DOHH2 (cell line): ENCODE results near the gene ZBTB12.

Source experiments
- H3F3A ChIP-seq: fragments of 200-600 bp; sonication (generic), shearing (Covaris generic); 2 replicates; pipeline ENCODE4 v1.6.0; 2016; ENCODE audit warnings: antibody characterized with exemption, mild to moderate bottlenecking; ENCODE audit not compliant: control insufficient read depth, insufficient read depth
- H3K27ac ChIP-seq: fragments of 200-600 bp; sonication (generic); 2 replicates; pipeline ENCODE4 v1.5.1; 2014; ENCODE audit warnings: low read depth, mild to moderate bottlenecking, low read length, moderate library complexity
- H3K27me3 ChIP-seq: fragments of 200-600 bp; sonication (generic); 2 replicates; pipeline ENCODE4 v1.6.1; 2014; ENCODE audit warnings: mild to moderate bottlenecking, low read length, mixed read lengths; ENCODE audit not compliant: control insufficient read depth
- H3K36me3 ChIP-seq: fragments of 200-600 bp; sonication (generic); 2 replicates; pipeline ENCODE4 v1.6.1; 2014; ENCODE audit warnings: mild to moderate bottlenecking, low read length, moderate library complexity, mixed read lengths; ENCODE audit not compliant: control insufficient read depth
- H3K4me1 ChIP-seq: fragments of 200-600 bp; sonication (generic); 2 replicates; pipeline ENCODE4 v1.6.1; 2014; ENCODE audit warnings: mild to moderate bottlenecking, low read length, mixed read lengths; ENCODE audit not compliant: control insufficient read depth
- H3K4me2 ChIP-seq: fragments of 200-600 bp; sonication (generic); 2 replicates; pipeline ENCODE4 v1.6.0; 2014; ENCODE audit warnings: mild to moderate bottlenecking, low read length, moderate library complexity
- H3K4me3 ChIP-seq: fragments of 200-600 bp; sonication (generic); 2 replicates; pipeline ENCODE4 v1.5.1; 2014; ENCODE audit warnings: mild to moderate bottlenecking, low read length, mixed read lengths
- H3K79me2 ChIP-seq: fragments of 200-600 bp; sonication (generic); 2 replicates; pipeline ENCODE4 v1.6.1; 2014; ENCODE audit warnings: mild to moderate bottlenecking, low read length, mixed read lengths; ENCODE audit not compliant: control insufficient read depth
- H3K9me2 ChIP-seq: fragments of 200-600 bp; sonication (generic); replicated peaks from 2 replicates; pipeline ENCODE4 v1.6.1; 2014; ENCODE audit warnings: mild to moderate bottlenecking, low read length, mixed read lengths; ENCODE audit not compliant: control insufficient read depth
- H3K9me3 ChIP-seq: fragments of 200-600 bp; sonication (generic); 2 replicates; pipeline ENCODE4 v1.6.1; 2014; ENCODE audit warnings: antibody characterized with exemption, low read length, mixed read lengths; ENCODE audit not compliant: control insufficient read depth, insufficient read depth
- H4K20me1 ChIP-seq: fragments of 200-600 bp; sonication (generic); 2 replicates; pipeline ENCODE4 v1.6.0; 2014; ENCODE audit warnings: low read depth, mild to moderate bottlenecking, antibody characterized with exemption, low read length, moderate library complexity; ENCODE audit not compliant: control insufficient read depth, insufficient read depth
- CTCF ChIP-seq: fragments of 200-600 bp; sonication (generic); IDR thresholded peaks from one replicate; pipeline ENCODE4 v1.5.1; 2014; ENCODE audit warnings: antibody characterized with exemption, mild to moderate bottlenecking, low read depth, low read length; ENCODE audit not compliant: poor library complexity, severe bottlenecking
- EZH2phosphoT487 ChIP-seq: fragments of 200-600 bp; sonication (generic); IDR thresholded peaks from 2 replicates; pipeline ENCODE4 v1.6.1; 2017; ENCODE audit warnings: borderline replicate concordance, mild to moderate bottlenecking, antibody characterized with exemption, low read length, moderate library complexity, mixed read lengths

Gene ZBTB12

GRCh38 chr6:31946370-31946885 lies 44.5 kb upstream of the ZBTB12 start:
- H4K20me1 ChIP-seq = no peaks in the 10 kb centered on the region
- H3K79me2 ChIP-seq = no peaks in the 10 kb centered on the region
- H3K9me2 ChIP-seq = no peaks in the 10 kb centered on the region
- no peak overlapping the region for H3K27ac ChIP-seq
- peaks cover 3% of the 10 kb centered on the region; the same call in 1 of the 2 replicates for H3K27me3 ChIP-seq
- TF ChIP-seq EZH2phosphoT487 = no peak
- H3K4me1 ChIP-seq = no peaks in the 10 kb centered on the region
- no peak overlapping the region for H3K4me3 ChIP-seq
- no peaks in the 10 kb centered on the region for H3F3A ChIP-seq
- H3K9me3 ChIP-seq = no peaks in the 10 kb centered on the region
- H3K4me2 ChIP-seq = no peak overlapping the region
- H3K36me3 ChIP-seq = peaks cover 4% of the 10 kb centered on the region

GRCh38 chr6:31945507-31946369 lies 43.9 kb upstream of the ZBTB12 start, which contains the start of gene CFB:
Gene CFB (plus strand): TSS chr6:31946095. CDS start chr6:31946222, 127 bp downstream.
- H3K4me2 ChIP-seq = no peak within 1 kb of the TSS

GRCh38 chr6:31945154-31945506 lies 43.2 kb upstream of the ZBTB12 start:
- no peak overlapping the region for H3K4me3 ChIP-seq

More at GRCh38 chr6:31945507-31946369, 43.9 kb upstream of the ZBTB12 start, which contains the start of gene CFB:
- H3F3A ChIP-seq = no peaks in the 10 kb centered on the region
- no peaks in the 10 kb centered on the region for H3K9me2 ChIP-seq
- H3K27me3 ChIP-seq = peaks cover 3% of the 10 kb centered on the region; the same call in 1 of the 2 replicates
- H3K79me2 ChIP-seq = no peaks in the 10 kb centered on the region
- no peak within 1 kb of the TSS for H3K4me3 ChIP-seq
- no peak within 1 kb of the TSS for H3K27ac ChIP-seq
- H3K36me3 ChIP-seq = no peaks in the 10 kb centered on the region
- TF ChIP-seq EZH2phosphoT487 (no peak), CTCF (no peak)
- H3K4me1 ChIP-seq = no peaks in the 10 kb centered on the region
- no peaks in the 10 kb centered on the region for H4K20me1 ChIP-seq
- H3K9me3 ChIP-seq = no peaks in the 10 kb centered on the region

More at GRCh38 chr6:31945154-31945506, 43.2 kb upstream of the ZBTB12 start:
- Histone ChIP-seq H3K9me3 (no peaks in the 10 kb centered on the region), H4K20me1 (no peaks in the 10 kb centered on the region), H3K36me3 (no peaks in the 10 kb centered on the region), H3F3A (no peaks in the 10 kb centered on the region), H3K27ac (no peak overlapping the region), H3K79me2 (no peaks in the 10 kb centered on the region), H3K4me2 (no peak overlapping the region), H3K9me2 (no peaks in the 10 kb centered on the region), H3K27me3 (peaks cover 3% of the 10 kb centered on the region; the same call in 1 of the 2 replicates), H3K4me1 (no peaks in the 10 kb centered on the region)
- TF ChIP-seq EZH2phosphoT487 (no peak), CTCF (no peak)
